Hepatocyte (in vitro differentiated cells): ENCODE measurements around the gene AGAP1.

Experiments
- EZH2 ChIP-seq: fragments of 200-600 bp; sonication (generic); IDR thresholded peaks from 2 replicates; pipeline ENCODE4 v1.6.1; 2016; ENCODE audit warnings: antibody characterized with exemption, mild to moderate bottlenecking, borderline replicate concordance
- TF ChIP-seq, protein P1 (sequence below): fragments of 200-600 bp; sonication (generic); IDR thresholded peaks from 2 replicates; pipeline ENCODE4 v1.5.1; 2016; ENCODE audit warnings: antibody characterized with exemption, mild to moderate bottlenecking; ENCODE audit not compliant: poor library complexity

DNA sequence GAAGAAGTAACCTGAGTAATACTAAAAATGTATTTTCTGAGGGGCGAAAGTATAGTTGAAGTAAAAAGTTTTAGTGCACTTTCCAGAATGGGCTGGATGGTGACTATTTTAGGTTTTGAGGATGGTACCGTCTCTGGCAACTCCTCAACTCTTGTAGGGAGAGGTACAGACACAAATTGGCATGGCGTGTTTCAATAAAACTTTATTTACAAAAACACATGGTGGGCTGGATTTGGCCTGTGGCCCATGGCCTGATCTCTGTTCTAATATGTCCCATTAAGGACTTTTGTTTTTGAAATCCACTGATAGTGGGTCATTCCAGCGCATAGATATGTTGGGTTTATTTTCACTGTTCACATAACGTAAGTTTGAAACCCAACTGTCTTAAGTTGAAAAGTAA is 132.8 kb downstream of the AGAP1 start:
- TF ChIP-seq EZH2 = no peak
- TF ChIP-seq, protein P1, sequence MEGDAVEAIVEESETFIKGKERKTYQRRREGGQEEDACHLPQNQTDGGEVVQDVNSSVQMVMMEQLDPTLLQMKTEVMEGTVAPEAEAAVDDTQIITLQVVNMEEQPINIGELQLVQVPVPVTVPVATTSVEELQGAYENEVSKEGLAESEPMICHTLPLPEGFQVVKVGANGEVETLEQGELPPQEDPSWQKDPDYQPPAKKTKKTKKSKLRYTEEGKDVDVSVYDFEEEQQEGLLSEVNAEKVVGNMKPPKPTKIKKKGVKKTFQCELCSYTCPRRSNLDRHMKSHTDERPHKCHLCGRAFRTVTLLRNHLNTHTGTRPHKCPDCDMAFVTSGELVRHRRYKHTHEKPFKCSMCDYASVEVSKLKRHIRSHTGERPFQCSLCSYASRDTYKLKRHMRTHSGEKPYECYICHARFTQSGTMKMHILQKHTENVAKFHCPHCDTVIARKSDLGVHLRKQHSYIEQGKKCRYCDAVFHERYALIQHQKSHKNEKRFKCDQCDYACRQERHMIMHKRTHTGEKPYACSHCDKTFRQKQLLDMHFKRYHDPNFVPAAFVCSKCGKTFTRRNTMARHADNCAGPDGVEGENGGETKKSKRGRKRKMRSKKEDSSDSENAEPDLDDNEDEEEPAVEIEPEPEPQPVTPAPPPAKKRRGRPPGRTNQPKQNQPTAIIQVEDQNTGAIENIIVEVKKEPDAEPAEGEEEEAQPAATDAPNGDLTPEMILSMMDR = no peak
